Thymus (tissue), 11 donors: ENCODE measurements around the gene ZNF692. TPM values are rescaled to one million over a fixed set of nuclear protein-coding genes. Genes with fewer than 3 reads are reported as not detected.

Source experiments
- DNase-seq, 9 donors: peaks; one replicate each; pipeline ENCODE4 v3.0.0-alpha.2; 2013; ENCODE audit warnings: low spot score in 9 of 9, low read depth in 6 of 9, missing footprints in 1 of 9
- H3K27ac ChIP-seq, 2 donors: one replicate each; pipeline ENCODE4 v1.5.1; 2013; ENCODE audit warnings: control low read depth in 1 of 2, low read depth in 1 of 2, low read length in 1 of 2, mild to moderate bottlenecking in 1 of 2, moderate library complexity in 1 of 2
- H3K27me3 ChIP-seq, 2 donors: one replicate each; pipeline ENCODE4 v1.5.1; 2013; ENCODE audit warnings: low read length in 1 of 2; ENCODE audit not compliant: control insufficient read depth in 2 of 2, insufficient read depth in 1 of 2
- H3K36me3 ChIP-seq, 2 donors: one replicate each; pipeline ENCODE4 v1.5.1; 2013; ENCODE audit warnings: low read length in 1 of 2, mild to moderate bottlenecking in 1 of 2, moderate library complexity in 1 of 2; ENCODE audit not compliant: control insufficient read depth in 2 of 2, insufficient read depth in 2 of 2
- H3K4me1 ChIP-seq, 2 donors: one replicate each; pipeline ENCODE4 v1.5.1; 2013; ENCODE audit warnings: low read length in 2 of 2; ENCODE audit not compliant: control insufficient read depth in 2 of 2, insufficient read depth in 2 of 2
- H3K4me3 ChIP-seq, 2 donors: one replicate each; pipeline ENCODE4 v1.5.1; 2013; ENCODE audit warnings: low read length in 2 of 2, control low read depth in 1 of 2, mild to moderate bottlenecking in 1 of 2
- H3K9me3 ChIP-seq, 2 donors: one replicate each; pipeline ENCODE4 v1.5.1; 2013; ENCODE audit warnings: low read length in 1 of 2, mild to moderate bottlenecking in 1 of 2; ENCODE audit not compliant: control insufficient read depth in 2 of 2, insufficient read depth in 1 of 2
- WGBS: extraction: QIAGEN DNeasy Blood & Tissue Kit; methylation state at CpG from one replicate; pipeline ENCODE4 v1.1.7; 2013; 5-methylcytosine and 5-hydroxymethylcytosine counted together
- polyA plus RNA-seq: library from polyadenylated mRNA; stranded (reverse); fragments of 200-250 nt; gene quantifications from one replicate; pipeline ENCODE4 v1.2.3, GENCODE V29; 2013
- total RNA-seq: library from RNA; stranded (reverse); fragments of 120-200 nt; gene quantifications from one replicate; pipeline ENCODE4 v1.2.4, GENCODE V29; 2013
- donor health status: healthy.

Gene ZNF692
- total and polyA plus RNA-seq, 2 donors: 20.7 to 127 TPM

DNA sequence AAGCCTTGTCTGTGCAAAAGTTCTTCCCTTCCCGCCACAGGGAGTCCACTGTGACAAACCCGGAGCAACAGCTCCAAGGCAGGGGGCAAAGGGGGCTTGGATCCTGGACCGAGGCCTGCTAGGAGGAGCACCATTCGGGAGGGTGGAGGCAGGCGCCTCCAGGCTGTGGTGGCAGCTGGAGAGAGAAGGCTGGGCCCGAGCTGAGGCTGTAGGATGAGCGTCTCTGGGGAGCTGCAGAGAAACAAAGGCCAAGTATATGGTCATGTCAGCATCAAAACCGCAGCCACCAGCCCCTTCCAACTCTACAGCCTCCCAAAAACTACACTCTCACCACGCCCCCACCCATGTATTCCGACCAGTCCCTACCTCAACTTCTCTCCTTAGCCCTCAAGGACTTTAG, 33.7 kb downstream of the ZNF692 start:
- H3K27ac ChIP-seq: peak overlapping the region in 1 of 2 donors; percentile 98
- H3K36me3 ChIP-seq: peaks cover 23 to 29% of the 10 kb centered on the region in 2 donors
- H3K9me3 ChIP-seq: no peaks in the 10 kb centered on the region
- WGBS: 54% methylated on average over 10 of the region's 10 CpGs
- no peak for DNase-seq
- H3K27me3 ChIP-seq: no peaks in the 10 kb centered on the region
- H3K4me3 ChIP-seq: peak overlapping the region; percentile 70 to 88
- peaks cover 31% of the 10 kb centered on the region in 2 donors for H3K4me1 ChIP-seq

DNA sequence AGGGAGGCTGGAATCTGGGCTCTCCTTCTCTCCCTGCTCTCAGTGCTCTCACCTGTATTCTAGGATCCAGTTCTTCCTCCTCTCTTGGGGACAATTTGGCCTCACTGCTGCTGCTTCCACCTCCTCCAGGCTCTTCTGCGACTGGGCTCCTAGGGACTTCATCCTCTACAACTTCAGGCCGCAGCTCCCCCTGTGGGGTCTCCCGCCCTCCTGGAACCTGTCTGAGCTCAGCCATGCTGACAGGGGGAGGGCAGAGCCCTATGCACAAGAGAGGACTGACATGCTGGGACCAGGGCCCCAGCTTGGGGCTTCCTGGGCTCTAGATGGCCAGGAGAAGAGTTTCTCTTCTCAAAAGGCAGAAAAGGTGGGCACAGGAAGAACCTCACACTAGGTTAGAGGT, 34.2 kb downstream of the ZNF692 start:
- peaks cover 26 to 32% of the 10 kb centered on the region in 2 donors for H3K36me3 ChIP-seq
- WGBS: 98% methylated on average over 3 of the region's 3 CpGs

DNA sequence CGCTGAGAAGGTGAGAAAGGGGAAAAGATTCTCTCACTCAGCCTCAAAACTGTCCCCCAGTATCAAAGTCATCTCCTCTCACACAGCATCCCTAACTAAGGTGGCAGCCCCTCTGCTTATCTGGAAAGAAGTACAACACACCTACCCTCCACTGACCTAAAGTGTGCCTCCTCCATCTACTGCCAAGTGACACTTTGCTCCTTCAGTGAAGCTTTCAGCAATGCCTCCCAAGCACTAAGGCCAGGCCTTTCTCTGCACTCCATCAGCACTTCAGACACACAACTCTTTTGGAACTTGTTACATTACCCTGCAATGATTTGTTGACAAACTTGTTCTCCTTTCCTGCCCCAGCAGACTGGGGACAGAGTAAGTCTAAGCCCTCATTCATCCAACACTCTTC, 34.6 kb downstream of the ZNF692 start:
- H3K9me3 ChIP-seq: no peaks in the 10 kb centered on the region
- H3K4me3 ChIP-seq: no peak overlapping the region
- H3K27ac ChIP-seq: no peak overlapping the region
- H3K4me1 ChIP-seq: peaks cover 31 to 33% of the 10 kb centered on the region in 2 donors
- DNase-seq: no peak
- no peaks in the 10 kb centered on the region for H3K27me3 ChIP-seq
- peaks cover 26 to 32% of the 10 kb centered on the region in 2 donors for H3K36me3 ChIP-seq
- WGBS: 97% methylated on average over 1 of the region's 1 CpG

More for the DNA sequence above, 34.2 kb downstream of the ZNF692 start:
- DNase-seq: no peak
- no peaks in the 10 kb centered on the region for H3K27me3 ChIP-seq
- peak overlapping the region; percentile 70 to 88 for H3K4me3 ChIP-seq
- H3K27ac ChIP-seq: no peak overlapping the region
- peaks cover 31% of the 10 kb centered on the region in 2 donors for H3K4me1 ChIP-seq
- no peaks in the 10 kb centered on the region for H3K9me3 ChIP-seq

DNA sequence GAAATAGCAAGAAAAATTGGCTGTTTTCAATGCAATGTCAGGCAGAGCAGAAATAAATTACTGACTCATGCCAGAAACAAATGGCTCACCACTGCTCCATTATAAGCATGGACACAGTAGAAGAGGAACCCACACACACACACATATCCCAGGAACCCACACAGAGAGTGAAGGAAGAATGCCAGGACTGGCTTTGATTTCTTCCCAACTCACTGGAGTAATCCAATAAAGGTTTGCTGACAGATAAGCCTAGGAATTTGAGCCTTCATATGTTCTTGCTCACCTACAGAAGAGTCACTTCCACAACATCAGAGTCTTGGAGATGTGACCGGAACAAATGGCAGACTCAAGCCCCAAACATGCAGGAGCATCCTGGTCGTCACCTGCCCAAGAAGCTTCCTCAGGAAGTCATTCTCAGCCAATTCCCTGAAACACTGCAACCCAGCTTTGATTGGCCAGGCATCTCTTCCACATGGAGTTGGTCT, 35.3 kb downstream of the ZNF692 start:
- 98% methylated on average over 2 of the region's 2 CpGs for WGBS
- H3K4me3 ChIP-seq: no peak overlapping the region

DNA sequence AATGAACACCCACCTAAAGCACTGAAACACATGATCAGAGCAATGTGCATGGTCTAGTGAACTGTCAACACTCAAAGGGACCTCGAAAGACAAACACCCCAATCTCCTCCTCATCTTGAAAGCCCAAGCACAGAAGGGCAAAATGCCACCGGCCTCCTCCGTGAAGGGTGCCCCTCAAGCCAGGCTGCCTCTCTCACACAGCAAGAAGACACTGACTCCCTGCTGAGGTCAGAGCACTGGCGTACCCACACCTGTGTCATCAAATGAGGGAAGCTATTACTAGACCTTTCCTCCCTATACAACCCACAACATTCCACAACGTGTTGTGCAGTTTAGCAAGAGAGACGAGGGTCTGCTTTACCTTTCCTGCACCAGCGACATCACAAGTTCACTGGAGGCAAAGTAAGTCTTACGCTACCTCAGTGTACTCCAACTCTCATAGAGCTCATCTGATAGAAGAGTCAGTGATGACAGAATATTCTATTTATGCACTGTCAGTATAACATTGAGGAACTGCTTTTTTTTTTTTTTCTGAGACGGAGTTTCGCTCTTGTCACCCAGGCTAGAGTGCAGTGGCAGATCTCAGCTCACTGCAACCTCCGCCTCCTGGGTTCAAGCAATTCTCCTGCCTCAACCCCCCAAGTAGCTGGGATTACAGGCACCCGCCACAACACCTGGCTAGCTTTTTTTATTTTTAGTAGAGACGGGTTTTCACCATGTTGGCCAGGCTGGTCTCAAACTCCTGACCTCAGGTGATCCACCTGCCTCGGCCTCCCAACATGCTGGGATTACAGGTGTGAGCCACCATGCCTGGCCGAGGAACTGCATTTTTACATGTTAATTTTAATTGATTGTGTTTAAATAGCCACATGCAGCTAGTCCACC, 36.5 kb downstream of the ZNF692 start:
- WGBS: 90% methylated on average over 15 of the region's 15 CpGs
- H3K4me3 ChIP-seq: no peak overlapping the region
- DNase-seq: no peak
- no peaks in the 10 kb centered on the region for H3K9me3 ChIP-seq
- no peak overlapping the region for H3K27ac ChIP-seq
- H3K4me1 ChIP-seq: peaks cover 33 to 43% of the 10 kb centered on the region in 2 donors
- no peaks in the 10 kb centered on the region for H3K27me3 ChIP-seq
- peaks cover 33 to 39% of the 10 kb centered on the region in 2 donors for H3K36me3 ChIP-seq

More for the DNA sequence above, 35.3 kb downstream of the ZNF692 start:
- Histone ChIP-seq H3K4me1 (peaks cover 33 to 41% of the 10 kb centered on the region in 2 donors), H3K27ac (no peak overlapping the region), H3K36me3 (peaks cover 29 to 35% of the 10 kb centered on the region in 2 donors), H3K9me3 (no peaks in the 10 kb centered on the region), H3K27me3 (no peaks in the 10 kb centered on the region)
- no peak for DNase-seq

DNA sequence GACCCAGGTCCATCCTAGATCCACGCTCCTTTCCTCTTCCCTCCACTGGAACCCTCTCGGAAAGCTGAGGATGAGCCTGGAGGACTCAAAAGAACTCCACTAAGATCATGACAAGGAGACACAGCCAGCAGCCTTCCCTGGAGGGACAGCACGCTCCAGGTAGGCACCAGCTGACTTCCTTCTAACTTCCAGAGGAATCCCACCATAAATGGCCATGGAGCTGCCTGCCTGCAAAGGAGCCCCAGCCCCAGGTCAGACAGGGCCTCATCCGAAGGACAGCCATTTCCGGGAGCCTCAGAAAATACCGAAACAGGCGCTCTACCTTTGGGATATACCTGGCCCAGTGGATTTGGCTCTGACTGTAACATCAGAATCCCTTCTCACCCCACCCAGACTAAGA, 37.2 kb downstream of the ZNF692 start:
- H3K4me1 ChIP-seq: peaks cover 30 to 40% of the 10 kb centered on the region in 2 donors
- H3K9me3 ChIP-seq: no peaks in the 10 kb centered on the region
- H3K36me3 ChIP-seq: peaks cover 41% of the 10 kb centered on the region in 2 donors
- DNase-seq: no peak
- no peak overlapping the region for H3K4me3 ChIP-seq
- 97% methylated on average over 7 of the region's 7 CpGs for WGBS
- no peak overlapping the region for H3K27ac ChIP-seq
- no peaks in the 10 kb centered on the region for H3K27me3 ChIP-seq

DNA sequence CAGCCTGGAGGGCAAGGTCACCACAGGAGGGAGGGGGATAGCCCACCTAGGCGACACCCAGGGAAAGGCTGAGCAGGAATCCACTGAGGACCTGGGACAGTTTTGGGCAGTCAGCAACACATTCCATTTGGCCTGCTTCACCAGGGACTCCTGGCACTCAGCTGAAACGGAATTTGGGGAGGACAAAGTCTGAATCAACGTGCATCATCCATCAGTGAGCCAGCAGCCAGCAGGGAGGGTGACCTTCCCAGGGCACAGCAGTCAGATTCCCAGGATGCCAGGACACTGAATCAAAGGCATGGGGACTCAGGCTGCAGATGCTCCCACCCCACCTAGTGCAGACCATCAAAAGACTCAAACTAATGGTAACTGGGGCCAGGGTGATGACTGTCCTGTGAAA, 37.8 kb downstream of the ZNF692 start:
- Histone ChIP-seq H3K27ac (no peak overlapping the region), H3K9me3 (no peaks in the 10 kb centered on the region), H3K27me3 (no peaks in the 10 kb centered on the region), H3K4me3 (no peak overlapping the region), H3K4me1 (peaks cover 30 to 45% of the 10 kb centered on the region in 2 donors), H3K36me3 (peaks cover 46% of the 10 kb centered on the region in 2 donors)
- WGBS: 96% methylated on average over 3 of the region's 3 CpGs
- no peak for DNase-seq

DNA sequence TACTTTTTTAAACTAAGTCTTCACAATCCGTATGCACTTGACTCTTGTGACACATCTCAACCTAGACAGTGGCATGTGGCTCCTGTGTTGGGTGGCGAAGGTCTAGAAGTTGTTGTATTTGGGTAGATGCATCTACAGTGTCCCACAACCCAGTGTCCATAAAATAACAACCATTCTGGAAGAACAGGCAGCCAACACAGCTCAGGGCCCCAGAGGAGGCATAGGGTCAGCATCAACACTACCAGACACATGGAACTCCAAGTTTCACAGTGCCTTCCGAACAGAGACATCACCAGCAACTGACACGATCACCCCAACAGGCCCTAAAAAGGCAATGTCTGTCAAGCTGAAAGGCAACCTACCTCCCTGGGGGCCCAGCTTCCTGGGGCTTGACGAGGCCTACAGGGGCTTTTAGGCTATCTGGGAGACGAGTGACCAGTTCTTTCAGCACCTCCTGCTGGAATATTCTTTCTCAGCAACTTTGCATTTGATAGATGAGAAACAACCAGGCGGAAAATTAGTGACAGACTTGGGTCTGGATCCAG, 38.8 kb downstream of the ZNF692 start:
- WGBS: 98% methylated on average over 7 of the region's 7 CpGs
- H3K27me3 ChIP-seq: no peaks in the 10 kb centered on the region
- H3K27ac ChIP-seq: peak overlapping the region in 1 of 2 donors; percentile 8
- DNase-seq: no peak
- H3K9me3 ChIP-seq: no peaks in the 10 kb centered on the region
- peaks cover 28 to 43% of the 10 kb centered on the region in 2 donors for H3K4me1 ChIP-seq
- H3K36me3 ChIP-seq: peaks cover 56% of the 10 kb centered on the region in 2 donors
- no peak overlapping the region for H3K4me3 ChIP-seq
